Nephron progenitor cell (in vitro differentiated cells): ENCODE measurements around the gene IGFBP7.

ENCODE experiments used
- DNase-seq: peaks from one replicate; pipeline ENCODE4 v3.0.0; 2021
- H3K27ac Mint-ChIP-seq: 2 replicates; pipeline ENCODE4 v1.8.0; 2021; ENCODE audit warnings: mild to moderate bottlenecking, moderate library complexity, mixed read lengths
- H3K27me3 Mint-ChIP-seq: 2 replicates; pipeline ENCODE4 v1.8.0; 2021; ENCODE audit warnings: mild to moderate bottlenecking, low read depth, mixed read lengths; ENCODE audit not compliant: poor library complexity
- H3K36me3 Mint-ChIP-seq: 2 replicates; pipeline ENCODE4 v1.8.0; 2021; ENCODE audit warnings: low read depth, mixed read lengths
- H3K4me1 Mint-ChIP-seq: 2 replicates; pipeline ENCODE4 v1.8.0; 2021; ENCODE audit warnings: mixed read lengths
- H3K4me3 Mint-ChIP-seq: 2 replicates; pipeline ENCODE4 v1.8.0; 2021; ENCODE audit warnings: mild to moderate bottlenecking, moderate library complexity, mixed read lengths
- H3K9me3 Mint-ChIP-seq: 2 replicates; pipeline ENCODE4 v1.8.0; 2021; ENCODE audit warnings: mild to moderate bottlenecking, moderate library complexity, mixed read lengths
- CTCF ChIP-seq: fragments of 200-600 bp; sonication (generic); IDR thresholded peaks from 2 replicates; pipeline ENCODE4 v1.5.0; 2021; ENCODE audit warnings: antibody characterized with exemption

The IGFBP7 gene

GRCh38 chr4:57059890-57060716 lies 50.1 kb downstream of the IGFBP7 start:
- peaks cover 6% of the 10 kb centered on the region for H3K4me1 Mint-ChIP-seq
- H3K4me3 Mint-ChIP-seq, result no peak overlapping the region
- no peak for DNase-seq
- no peak for TF ChIP-seq CTCF
- peaks cover 9% of the 10 kb centered on the region for H3K27me3 Mint-ChIP-seq
- H3K27ac Mint-ChIP-seq, result no peak overlapping the region
- no peaks in the 10 kb centered on the region for H3K9me3 Mint-ChIP-seq
- no peaks in the 10 kb centered on the region for H3K36me3 Mint-ChIP-seq

- no peaks in the 10 kb centered on the region for H3K36me3 Mint-ChIP-seq
- H3K27ac Mint-ChIP-seq, result no peak overlapping the region
- peaks cover 6% of the 10 kb centered on the region for H3K4me1 Mint-ChIP-seq
- no peak for DNase-seq
- peaks cover 14% of the 10 kb centered on the region for H3K27me3 Mint-ChIP-seq
- no peak for TF ChIP-seq CTCF
- no peaks in the 10 kb centered on the region for H3K9me3 Mint-ChIP-seq
- H3K4me3 Mint-ChIP-seq, result no peak overlapping the region
These were observed 54.3 kb downstream of the IGFBP7 start for GRCh38 chr4:57055886-57056285.

- no peak for DNase-seq
- H3K4me1 Mint-ChIP-seq, result peaks cover 6% of the 10 kb centered on the region
- no peaks in the 10 kb centered on the region for H3K9me3 Mint-ChIP-seq
- no peaks in the 10 kb centered on the region for H3K36me3 Mint-ChIP-seq
- no peak overlapping the region for H3K27ac Mint-ChIP-seq
- no peak overlapping the region for H3K4me3 Mint-ChIP-seq
- peaks cover 8% of the 10 kb centered on the region for H3K27me3 Mint-ChIP-seq
- TF ChIP-seq CTCF, result no peak
These were observed 56.7 kb downstream of the IGFBP7 start for GRCh38 chr4:57053508-57053907.

- Mint-ChIP-seq H3K27me3 (peaks cover 5% of the 10 kb centered on the region), H3K27ac (no peak overlapping the region), H3K4me3 (no peak overlapping the region), H3K9me3 (peaks cover 9% of the 10 kb centered on the region), H3K36me3 (no peaks in the 10 kb centered on the region), H3K4me1 (peaks cover 6% of the 10 kb centered on the region)
- DNase-seq, result no peak
- no peak for TF ChIP-seq CTCF
These were observed 58.7 kb downstream of the IGFBP7 start for GRCh38 chr4:57051524-57051923.

GRCh38 chr4:57051095-57051494 lies 59.1 kb downstream of the IGFBP7 start:
- no peak for TF ChIP-seq CTCF
- H3K4me1 Mint-ChIP-seq, result peaks cover 3% of the 10 kb centered on the region
- H3K36me3 Mint-ChIP-seq, result no peaks in the 10 kb centered on the region

More at GRCh38 chr4:57051095-57051494, 59.1 kb downstream of the IGFBP7 start:
- no peak for DNase-seq
- H3K27ac Mint-ChIP-seq, result no peak overlapping the region
- H3K9me3 Mint-ChIP-seq, result peaks cover 11% of the 10 kb centered on the region
- peaks cover 5% of the 10 kb centered on the region for H3K27me3 Mint-ChIP-seq
- no peak overlapping the region for H3K4me3 Mint-ChIP-seq
